SU-DHL-6 (cell line): ENCODE results near the gene INSIG1.

Experiments used
- EZH2phosphoT487 ChIP-seq: fragments of 200-600 bp; sonication (generic), shearing (Covaris generic); conservative IDR thresholded peaks from 2 replicates; pipeline ENCODE4 v1.6.1; 2018; ENCODE audit warnings: mild to moderate bottlenecking, antibody characterized with exemption, low read length, moderate library complexity, mixed read lengths
- TF ChIP-seq, protein P1 (sequence below): fragments of 200-600 bp; sonication (generic); IDR thresholded peaks from one replicate; pipeline ENCODE4 v1.5.1; 2017; ENCODE audit warnings: antibody characterized with exemption, mild to moderate bottlenecking, low read length, moderate library complexity; ENCODE audit not compliant: insufficient read depth, poor library complexity, severe bottlenecking

DNA sequence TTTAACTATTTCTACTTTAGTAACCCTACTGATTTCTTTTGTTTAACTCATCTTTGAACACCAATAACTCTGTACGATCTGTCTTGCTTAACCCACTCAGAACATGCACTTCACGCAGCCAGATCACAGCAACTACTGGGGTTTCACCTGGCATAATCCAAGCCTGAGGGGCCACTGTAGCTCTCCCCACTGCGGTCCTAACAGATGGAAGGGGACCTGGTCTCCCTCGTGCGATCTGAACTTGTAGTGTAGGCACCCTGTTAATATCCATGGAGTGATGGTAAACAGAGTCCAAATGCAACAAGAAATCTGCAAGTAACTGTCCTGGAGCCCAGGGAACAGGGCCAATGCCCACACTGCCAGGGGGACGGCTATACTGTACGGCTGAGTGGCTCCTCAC is 45.5 kb downstream of the INSIG1 start:
- TF ChIP-seq, protein P1, sequence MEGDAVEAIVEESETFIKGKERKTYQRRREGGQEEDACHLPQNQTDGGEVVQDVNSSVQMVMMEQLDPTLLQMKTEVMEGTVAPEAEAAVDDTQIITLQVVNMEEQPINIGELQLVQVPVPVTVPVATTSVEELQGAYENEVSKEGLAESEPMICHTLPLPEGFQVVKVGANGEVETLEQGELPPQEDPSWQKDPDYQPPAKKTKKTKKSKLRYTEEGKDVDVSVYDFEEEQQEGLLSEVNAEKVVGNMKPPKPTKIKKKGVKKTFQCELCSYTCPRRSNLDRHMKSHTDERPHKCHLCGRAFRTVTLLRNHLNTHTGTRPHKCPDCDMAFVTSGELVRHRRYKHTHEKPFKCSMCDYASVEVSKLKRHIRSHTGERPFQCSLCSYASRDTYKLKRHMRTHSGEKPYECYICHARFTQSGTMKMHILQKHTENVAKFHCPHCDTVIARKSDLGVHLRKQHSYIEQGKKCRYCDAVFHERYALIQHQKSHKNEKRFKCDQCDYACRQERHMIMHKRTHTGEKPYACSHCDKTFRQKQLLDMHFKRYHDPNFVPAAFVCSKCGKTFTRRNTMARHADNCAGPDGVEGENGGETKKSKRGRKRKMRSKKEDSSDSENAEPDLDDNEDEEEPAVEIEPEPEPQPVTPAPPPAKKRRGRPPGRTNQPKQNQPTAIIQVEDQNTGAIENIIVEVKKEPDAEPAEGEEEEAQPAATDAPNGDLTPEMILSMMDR = no peak
- TF ChIP-seq EZH2phosphoT487 = no peak
